Bronchial smooth muscle cell (primary cell): ENCODE data around the gene TCF12. TPM values are rescaled to one million over a fixed set of nuclear protein-coding genes. Genes with fewer than 3 reads are reported as not detected.

Source experiments
- total RNA-seq: library from RNA; depleted of rRNA; stranded (reverse); fragments of >200 nt; gene quantifications from 2 replicates; pipeline ENCODE4 v1.2.1, GENCODE V29; 2014

TCF12 gene
- total RNA-seq, result 67.2 and 95.4 TPM in 2 replicates

DNA sequence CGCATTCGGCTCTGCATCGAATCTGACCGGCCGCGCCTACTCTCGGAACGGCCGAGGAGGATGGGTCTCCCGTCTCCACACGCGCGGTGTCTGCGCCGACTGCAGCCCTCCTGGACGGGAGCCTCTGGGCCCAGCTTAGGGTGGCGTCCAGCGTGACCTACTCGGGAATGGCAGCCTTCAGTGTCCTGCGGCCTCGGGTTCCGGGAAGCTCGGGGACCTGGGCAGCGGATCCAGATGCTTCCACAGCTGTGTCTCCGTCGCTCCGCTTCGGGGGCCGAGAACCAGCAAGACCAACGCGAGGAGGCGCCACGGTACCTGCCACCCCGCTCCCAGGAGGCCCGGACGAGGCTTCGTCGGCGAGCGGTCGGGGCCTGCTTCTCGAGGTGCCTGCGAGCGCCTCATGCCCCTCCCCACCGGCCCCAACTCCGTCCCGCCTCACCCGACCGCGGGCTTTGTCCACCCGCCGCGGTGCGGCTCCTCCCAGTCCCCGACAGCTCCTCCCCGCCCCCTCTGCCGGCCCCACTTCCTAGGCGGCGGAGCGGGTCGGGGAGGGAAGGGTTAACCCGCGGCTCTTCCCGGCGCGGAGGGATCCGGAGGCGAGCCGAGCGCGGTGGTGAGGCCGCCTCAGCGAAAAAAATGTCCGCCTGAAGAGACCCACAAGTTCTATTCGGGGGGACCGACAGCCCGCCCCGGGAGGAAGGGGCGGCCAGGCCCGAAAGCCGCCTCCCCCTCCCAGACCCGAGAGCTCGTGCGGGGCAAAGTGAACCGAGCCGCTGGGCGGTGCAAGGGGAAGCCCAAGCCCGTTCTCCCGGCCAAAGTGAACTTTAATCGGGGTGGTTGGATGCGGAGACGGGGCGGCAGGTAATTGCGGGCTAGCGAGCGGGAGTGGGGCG, at the start of gene TCF12:
TCF12 (plus strand) TSS at position 599 of the 893 bp plus-strand sequence. CDS start 1,270 bp downstream, outside the sequence.

Other genes starting within 250 kb of the TCF12 start
- gene ZNF280D, start 185.1 kb upstream of the TCF12 start, total RNA-seq, result 16.6 and 24.6 TPM in 2 replicates